Smooth muscle cell (in vitro differentiated cells): ENCODE results near the gene OTUD4. TPM values are rescaled to one million over a fixed set of nuclear protein-coding genes. Genes with fewer than 3 reads are reported as not detected.
A peak's percentile ranks its signal among the peaks of the same experiment; 100 is the strongest.

Experiments
- DNase-seq: peaks from one replicate; lab custom pipeline; 2025; ENCODE audit not compliant: unreplicated experiment; lab: John Stamatoyannopoulos, UW
- H2AFZ ChIP-seq: fragments of 200-600 bp; sonication (generic); 2 replicates; pipeline ENCODE4 v1.6.0; 2016; ENCODE audit warnings: antibody characterized with exemption, low read depth, mild to moderate bottlenecking
- H3F3A ChIP-seq: fragments of 200-600 bp; sonication (generic); 2 replicates; pipeline ENCODE4 v1.6.0; 2017; ENCODE audit warnings: antibody characterized with exemption, low read depth
- H3K27ac ChIP-seq: fragments of 200-600 bp; sonication (generic); 2 replicates; pipeline ENCODE4 v1.5.1; 2016; ENCODE audit warnings: low read depth, mild to moderate bottlenecking
- H3K27me3 ChIP-seq: fragments of 200-600 bp; sonication (generic); 2 replicates; pipeline ENCODE4 v1.6.1; 2016; ENCODE audit warnings: low read depth, mild to moderate bottlenecking
- H3K36me3 ChIP-seq: fragments of 200-600 bp; sonication (generic); 2 replicates; pipeline ENCODE4 v1.5.1; 2016; ENCODE audit warnings: low read depth
- H3K4me1 ChIP-seq: fragments of 200-600 bp; sonication (generic); 2 replicates; pipeline ENCODE4 v1.5.1; 2016; ENCODE audit warnings: low read depth
- H3K4me2 ChIP-seq: fragments of 200-600 bp; sonication (generic); 2 replicates; pipeline ENCODE4 v1.6.0; 2016; ENCODE audit warnings: mild to moderate bottlenecking
- H3K4me3 ChIP-seq: fragments of 200-600 bp; sonication (generic); 2 replicates; pipeline ENCODE4 v1.5.1; 2016; ENCODE audit warnings: mild to moderate bottlenecking
- H3K79me2 ChIP-seq: fragments of 200-600 bp; sonication (generic); 2 replicates; pipeline ENCODE4 v1.6.0; 2016; ENCODE audit warnings: low read depth, mild to moderate bottlenecking
- H3K9ac ChIP-seq: fragments of 200-600 bp; sonication (generic); 2 replicates; pipeline ENCODE4 v1.6.0; 2016; ENCODE audit warnings: low read depth
- H3K9me3 ChIP-seq: fragments of 200-600 bp; sonication (generic); replicated peaks from 2 replicates; pipeline ENCODE4 v1.5.1; 2016; ENCODE audit warnings: low read depth
- H4K20me1 ChIP-seq: fragments of 200-600 bp; sonication (generic); 2 replicates; pipeline ENCODE4 v1.6.0; 2016; ENCODE audit warnings: low read depth
- WGBS: methylation state at CpG from one replicate; pipeline ENCODE4 v1.1.7; 2016; ENCODE audit warnings: low lambda C conversion rate; 5-methylcytosine and 5-hydroxymethylcytosine counted together
- polyA plus RNA-seq: library from polyadenylated mRNA; unstranded; fragments of >200 nt; fragmentation: Nextera tagmentation; extraction: Ambion mirVana; gene quantifications from 2 replicates; pipeline ENCODE4 v1.2.1, GENCODE V29; 2016
- total RNA-seq: library from RNA; depleted of rRNA; stranded (reverse); fragments of >200 nt; gene quantifications from 2 replicates; pipeline ENCODE4 v1.2.3, GENCODE V29; 2014
- TF ChIP-seq, protein P1 (sequence below): fragments of 200-600 bp; sonication (generic); IDR thresholded peaks from 2 replicates; pipeline ENCODE4 v1.5.1; 2017; ENCODE audit warnings: borderline replicate concordance, mild to moderate bottlenecking, antibody characterized with exemption; ENCODE audit not compliant: insufficient read depth, poor library complexity, severe bottlenecking

OTUD4 gene
- total and polyA plus RNA-seq, 2 experiments from 2014 or later, result 4.4 to 16.3 TPM

DNA sequence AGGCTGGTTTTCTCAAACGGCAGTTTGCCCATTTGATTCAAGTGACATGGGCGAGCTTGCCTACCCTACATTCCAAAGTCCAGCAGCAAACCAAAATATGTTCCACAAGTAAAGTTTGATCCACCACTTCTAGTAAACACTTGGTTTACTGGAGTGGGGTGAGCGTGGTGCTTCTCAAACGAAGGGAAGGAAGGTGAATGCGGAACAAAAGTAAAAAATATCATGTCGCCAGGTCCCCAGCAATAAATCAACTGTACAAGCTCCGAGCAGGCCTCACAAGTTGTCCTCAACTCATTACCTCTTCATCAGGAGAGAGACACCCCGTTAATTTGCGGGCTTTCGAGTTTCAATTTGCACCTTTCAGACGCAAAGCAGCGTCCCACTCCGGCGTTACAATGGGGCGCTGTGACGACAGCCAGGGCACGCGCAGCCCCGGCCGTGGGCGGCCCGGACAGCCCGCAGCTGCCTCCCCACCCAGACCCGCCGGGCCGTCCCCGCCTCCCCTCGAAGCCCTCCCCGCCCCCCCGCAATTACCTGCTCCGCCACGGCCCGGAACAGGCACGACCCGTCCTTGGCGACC lies 1.0 kb downstream of the OTUD4 start:
- no peaks in the 10 kb centered on the region for H3K9me3 ChIP-seq
- peaks cover 17% of the 10 kb centered on the region for H3K4me1 ChIP-seq
- no peaks in the 10 kb centered on the region for H3K36me3 ChIP-seq
- TF ChIP-seq, protein P1, sequence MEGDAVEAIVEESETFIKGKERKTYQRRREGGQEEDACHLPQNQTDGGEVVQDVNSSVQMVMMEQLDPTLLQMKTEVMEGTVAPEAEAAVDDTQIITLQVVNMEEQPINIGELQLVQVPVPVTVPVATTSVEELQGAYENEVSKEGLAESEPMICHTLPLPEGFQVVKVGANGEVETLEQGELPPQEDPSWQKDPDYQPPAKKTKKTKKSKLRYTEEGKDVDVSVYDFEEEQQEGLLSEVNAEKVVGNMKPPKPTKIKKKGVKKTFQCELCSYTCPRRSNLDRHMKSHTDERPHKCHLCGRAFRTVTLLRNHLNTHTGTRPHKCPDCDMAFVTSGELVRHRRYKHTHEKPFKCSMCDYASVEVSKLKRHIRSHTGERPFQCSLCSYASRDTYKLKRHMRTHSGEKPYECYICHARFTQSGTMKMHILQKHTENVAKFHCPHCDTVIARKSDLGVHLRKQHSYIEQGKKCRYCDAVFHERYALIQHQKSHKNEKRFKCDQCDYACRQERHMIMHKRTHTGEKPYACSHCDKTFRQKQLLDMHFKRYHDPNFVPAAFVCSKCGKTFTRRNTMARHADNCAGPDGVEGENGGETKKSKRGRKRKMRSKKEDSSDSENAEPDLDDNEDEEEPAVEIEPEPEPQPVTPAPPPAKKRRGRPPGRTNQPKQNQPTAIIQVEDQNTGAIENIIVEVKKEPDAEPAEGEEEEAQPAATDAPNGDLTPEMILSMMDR, result no peak
- peaks cover 43% of the 10 kb centered on the region for H3K79me2 ChIP-seq
- H3K27me3 ChIP-seq, result no peaks in the 10 kb centered on the region
- peak overlapping the region; percentile 85 for H3K4me2 ChIP-seq
- peaks cover 40% of the 10 kb centered on the region for H4K20me1 ChIP-seq
- H3K27ac ChIP-seq, result peak overlapping the region; percentile 93
- H3F3A ChIP-seq, result no peaks in the 10 kb centered on the region
- peak overlapping the region; percentile 84 for H3K9ac ChIP-seq
- peak overlapping the region; percentile 95 for H3K4me3 ChIP-seq
- under 1% methylated on average over 17 of the region's 36 CpGs for WGBS
- peak overlapping the region; percentile 97 for H2AFZ ChIP-seq
- peak; percentile 37 for DNase-seq

DNA sequence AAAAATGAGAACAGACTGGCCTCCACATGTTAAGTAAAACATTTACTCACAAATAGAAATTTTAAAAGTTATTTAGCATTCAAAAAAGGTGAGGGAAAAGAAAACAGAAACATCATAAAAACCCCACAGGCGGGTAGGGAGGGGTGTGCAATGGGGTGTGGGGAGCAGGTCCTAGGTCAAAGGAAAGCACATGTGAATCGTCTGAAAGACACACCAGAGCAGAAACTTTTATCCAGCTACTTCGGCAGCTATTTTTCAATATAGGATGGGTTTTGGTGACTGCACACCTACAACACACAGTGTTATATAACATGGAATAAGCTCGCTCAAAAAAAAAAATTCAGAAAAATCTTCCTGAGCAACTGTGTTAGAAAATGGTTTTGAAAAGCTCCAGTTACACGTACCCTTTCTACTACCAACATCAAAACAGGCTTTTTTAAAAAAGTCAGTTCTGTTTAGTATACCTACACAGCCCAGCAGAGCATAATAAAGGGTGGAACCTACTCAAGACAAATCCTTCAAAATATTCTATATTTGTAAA lies 1.6 kb downstream of the OTUD4 start:
- Histone ChIP-seq H3K4me2 (peak overlapping the region; percentile 85), H4K20me1 (peaks cover 45% of the 10 kb centered on the region), H3K27ac (peak overlapping the region; percentile 93), H3K27me3 (no peaks in the 10 kb centered on the region), H3K4me1 (peaks cover 17% of the 10 kb centered on the region), H3K36me3 (no peaks in the 10 kb centered on the region), H3K9ac (peak overlapping the region; percentile 84), H3K4me3 (peak overlapping the region; percentile 95), H2AFZ (peak overlapping the region; percentile 97), H3K79me2 (peaks cover 48% of the 10 kb centered on the region), H3F3A (no peaks in the 10 kb centered on the region), H3K9me3 (no peaks in the 10 kb centered on the region)
- TF ChIP-seq, protein P1, result no peak
- 5% methylated on average over 5 of the region's 5 CpGs for WGBS
- DNase-seq, result no peak

DNA sequence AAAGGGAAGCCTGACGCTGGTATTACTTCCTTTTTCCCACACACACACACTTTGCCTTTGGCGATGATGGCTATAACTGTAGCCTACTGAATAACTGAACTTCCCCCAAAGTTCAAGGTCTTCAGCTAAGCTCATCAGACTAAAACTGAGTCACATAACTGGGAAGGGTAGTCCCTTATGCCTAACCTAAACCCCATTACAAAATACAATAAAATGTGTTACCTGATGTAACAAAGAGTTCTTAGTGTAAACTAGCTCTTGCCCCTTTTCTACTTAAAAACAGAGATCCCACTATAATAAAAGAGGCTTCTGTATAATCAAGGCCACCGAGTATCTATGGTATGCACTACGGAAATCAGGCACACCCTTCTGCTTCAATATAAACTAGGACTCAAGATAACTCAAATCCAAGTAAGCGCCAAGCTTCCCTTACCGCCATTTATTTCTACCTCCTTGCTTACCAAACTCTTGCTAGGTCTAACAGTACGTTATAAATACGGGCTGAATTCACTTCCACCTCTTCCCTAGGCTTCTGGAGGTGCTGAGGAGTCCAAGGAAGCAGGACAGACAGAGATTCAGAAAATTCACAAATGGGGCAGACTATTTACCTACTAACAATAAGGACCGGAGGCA lies 2.4 kb downstream of the OTUD4 start:
- DNase-seq, result no peak
- peaks cover 54% of the 10 kb centered on the region for H3K79me2 ChIP-seq
- WGBS, result 10% methylated on average over 9 of the region's 9 CpGs
- peaks cover 17% of the 10 kb centered on the region for H3K4me1 ChIP-seq
- no peaks in the 10 kb centered on the region for H3K9me3 ChIP-seq
- H3K4me2 ChIP-seq, result peak overlapping the region; percentile 85
- H3K27ac ChIP-seq, result peak overlapping the region; percentile 93
- peaks cover 50% of the 10 kb centered on the region for H4K20me1 ChIP-seq
- peak overlapping the region; percentile 25 for H3K9ac ChIP-seq
- no peaks in the 10 kb centered on the region for H3K36me3 ChIP-seq
- no peaks in the 10 kb centered on the region for H3F3A ChIP-seq
- no peaks in the 10 kb centered on the region for H3K27me3 ChIP-seq
- H2AFZ ChIP-seq, result peak overlapping the region; percentile 97
- TF ChIP-seq, protein P1, result no peak
- H3K4me3 ChIP-seq, result peak overlapping the region; percentile 95
